HepG2 (cell line): ENCODE results near the gene ZBTB7B. TPM values are rescaled to one million over a fixed set of nuclear protein-coding genes. Genes with fewer than 3 reads are reported as not detected.

Experiments used
- AKNA ChIP-seq: sonication (generic); formaldehyde crosslinking; IDR thresholded peaks from 2 replicates; pipeline ENCODE4 v1.4.0; 2020; ENCODE audit warnings: missing genetic modification reagents, borderline replicate concordance
- ATF3 ChIP-seq: sonication (generic); formaldehyde crosslinking; IDR thresholded peaks from 2 replicates; pipeline ENCODE4 v1.4.0; 2020; ENCODE audit warnings: missing genetic modification reagents
- BCLAF1 ChIP-seq: fragments of 450-650 bp; IDR thresholded peaks from 2 replicates; pipeline ENCODE4 v1.6.1; 2017; ENCODE audit warnings: mild to moderate bottlenecking
- CCDC6 ChIP-seq: sonication (generic); formaldehyde crosslinking; IDR thresholded peaks from 2 replicates; pipeline ENCODE4 v1.8.1; 2022; ENCODE audit warnings: mild to moderate bottlenecking, missing genetic modification reagents, moderate library complexity
- FOXK2 ChIP-seq: fragments of 450-650 bp; IDR thresholded peaks from 2 replicates; pipeline ENCODE4 v1.6.1; 2016
- GLI4 ChIP-seq: sonication (generic); formaldehyde crosslinking; IDR thresholded peaks from 2 replicates; pipeline ENCODE4 v1.5.1; 2020; ENCODE audit warnings: missing genetic modification reagents, mild to moderate bottlenecking, moderate library complexity, borderline replicate concordance
- JUND ChIP-seq: sonication (generic); formaldehyde crosslinking; IDR thresholded peaks from 2 replicates; pipeline ENCODE4 v1.8.0; 2022; ENCODE audit warnings: mild to moderate bottlenecking, missing genetic modification reagents
- KDM5A ChIP-seq: fragments of 200-600 bp; sonication (generic); IDR thresholded peaks from 2 replicates; pipeline ENCODE4 v1.7.0; 2018; ENCODE audit warnings: antibody characterized with exemption, mild to moderate bottlenecking, low read length, borderline replicate concordance
- NFKB2 ChIP-seq: sonication (generic); formaldehyde crosslinking; IDR thresholded peaks from 2 replicates; pipeline ENCODE4 v1.4.0; 2020; ENCODE audit warnings: missing genetic modification reagents, borderline replicate concordance
- RBFOX2 ChIP-seq: fragments of 200-400 bp; formaldehyde crosslinking; IDR thresholded peaks from 2 replicates; pipeline ENCODE4 v1.6.1; 2017; ENCODE audit warnings: low read depth, mild to moderate bottlenecking, low read length
- RELA ChIP-seq: sonication (generic); formaldehyde crosslinking; IDR thresholded peaks from 2 replicates; pipeline ENCODE4 v1.4.0; 2020; ENCODE audit warnings: missing genetic modification reagents
- RXRB ChIP-seq: IDR thresholded peaks from 2 replicates; pipeline ENCODE4 v1.6.1; 2016; ENCODE audit warnings: borderline replicate concordance, missing genetic modification reagents, missing compliant biosample characterization
- TFE3 ChIP-seq: IDR thresholded peaks from 2 replicates; pipeline ENCODE4 v1.6.1; 2016
- TIGD3 ChIP-seq: sonication (generic); formaldehyde crosslinking; IDR thresholded peaks from 2 replicates; pipeline ENCODE4 v1.5.1; 2020; ENCODE audit warnings: mild to moderate bottlenecking, missing genetic modification reagents, borderline replicate concordance
- ZHX1 ChIP-seq: sonication (generic); formaldehyde crosslinking; IDR thresholded peaks from 2 replicates; pipeline ENCODE4 v1.8.1; 2022; ENCODE audit warnings: low read depth, mild to moderate bottlenecking, missing genetic modification reagents
- polyA plus RNA-seq, 8 experiments: library from polyadenylated mRNA; depleted of rRNA in 3 of 8; stranded (reverse) in 7 of 8; unstranded in 1 of 8; fragments of >200 nt; fragmentation: Illumina TruSeq in 4 of 8; extraction: Trizol in 4 of 8; gene quantifications; 2 replicates each; pipeline versions ENCODE4 v1.2.1 to v1.2.3, GENCODE V29; 2011 to 2016; ENCODE audit warnings: low read depth in 4 of 8, missing spikeins in 1 of 8, mixed read lengths in 1 of 8; ENCODE audit not compliant: insufficient read depth in 1 of 8
- total RNA-seq, 5 experiments: library from RNA; depleted of rRNA; stranded (reverse); fragments of >200 nt; fragmentation: Illumina TruSeq; extraction: Trizol; gene quantifications; 2 replicates each; pipeline ENCODE4 v1.2.3, GENCODE V29; 2016; ENCODE audit warnings: low read depth in 1 of 5

Gene ZBTB7B
- total and polyA plus RNA-seq, 2 of the 13 experiments (the other 11 are each of a cell fraction or from before 2014, with no cell fraction given) = 15.5 to 17.5 TPM

GRCh38 chr1:154975409-154976059, 27.1 kb upstream of the ZBTB7B start (continued):
- TF ChIP-seq KDM5A (no peak), JUND (no peak), FOXK2 (no peak), NFKB2 (CRISPR knock-in tag) (no peak), TIGD3 (CRISPR knock-in tag) (no peak), BCLAF1 (no peak), RXRB (CRISPR knock-in tag) (no peak), ATF3 (CRISPR knock-in tag) (no peak), GLI4 (CRISPR knock-in tag) (no peak), CCDC6 (CRISPR knock-in tag) (0 out of 2 replicates have a peak, but pooled peaks have one; percentile 26), RBFOX2 (peak; percentile 39; the same call in 1 of the 2 replicates), RELA (no peak), TFE3 (CRISPR knock-in tag) (0 out of 2 replicates have a peak, but pooled peaks have one; percentile 3), AKNA (CRISPR knock-in tag) (no peak), ZHX1 (CRISPR knock-in tag) (no peak)
